Breast epithelium (tissue), 4 donors: ENCODE results near the gene GPR161. TPM values are rescaled to one million over a fixed set of nuclear protein-coding genes. Genes with fewer than 3 reads are reported as not detected.

Experiments used
- DNase-seq, 2 donors: peaks; one replicate each; pipeline ENCODE4 v3.0.0-alpha.2; 2019; ENCODE audit warnings: low spot score in 2 of 2
- H3K27ac ChIP-seq, 2 donors: fragments of 200-600 bp; sonication (generic) in 1 of 2; one replicate each; pipeline ENCODE4 v1.5.1; 2016 to 2019; ENCODE audit warnings: mild to moderate bottlenecking in 1 of 2
- H3K27me3 ChIP-seq, 2 donors: fragments of 200-600 bp; sonication (generic) in 1 of 2; one replicate each; pipeline versions ENCODE4 v1.5.1 to v1.6.0; 2017 to 2019; ENCODE audit warnings: control low read depth in 1 of 2, mild to moderate bottlenecking in 1 of 2
- H3K36me3 ChIP-seq: fragments of 200-600 bp; one replicate; pipeline ENCODE4 v1.5.1; 2019
- H3K4me1 ChIP-seq, 2 donors: fragments of 200-600 bp; sonication (generic); one replicate each; pipeline ENCODE4 v1.5.1; 2016 to 2019; ENCODE audit warnings: control low read depth in 1 of 2
- H3K4me3 ChIP-seq, 3 donors: fragments of 200-600 bp; sonication (generic); 1 replicate in 2 of 3; 2 replicates in 1 of 3; pipeline ENCODE4 v1.5.1; 2016 to 2019; ENCODE audit warnings: mild to moderate bottlenecking in 3 of 3, moderate library complexity in 2 of 3
- H3K9me3 ChIP-seq, 2 donors: fragments of 200-600 bp; sonication (generic) in 1 of 2; one replicate each; pipeline ENCODE4 v1.5.1; 2016 to 2019; ENCODE audit warnings: control low read depth in 1 of 2
- CTCF ChIP-seq, 3 donors: fragments of 450-650 bp; IDR thresholded peaks; one replicate each; pipeline ENCODE4 v1.5.1; 2016 to 2017; ENCODE audit warnings: antibody characterized with exemption in 3 of 3, mild to moderate bottlenecking in 3 of 3, moderate library complexity in 3 of 3
- POLR2A ChIP-seq: fragments of 450-650 bp; IDR thresholded peaks from one replicate; pipeline ENCODE4 v1.6.1; 2016; ENCODE audit warnings: antibody characterized with exemption, mild to moderate bottlenecking, moderate library complexity
- POLR2AphosphoS5 ChIP-seq, 3 donors: sonication (generic); formaldehyde crosslinking; IDR thresholded peaks; one replicate each; pipeline ENCODE4 v1.6.1; 2017; ENCODE audit warnings: antibody characterized with exemption in 3 of 3
- intact Hi-C: fragments of 100-400 bp; cut with DNase I; formaldehyde crosslinking; loops from one replicate; pipeline ENCODE4 v1.15.1; 2023; ENCODE audit warnings: low total_unique reads
- total RNA-seq, 3 donors: library from RNA; depleted of rRNA; stranded (reverse); fragments of >200 nt; gene quantifications; one replicate each; pipeline ENCODE4 v1.1.0, GENCODE V29; 2016

Gene GPR161
- total RNA-seq, 3 donors from 2014 or later = 2.8 to 5.6 (median 4.5) TPM

- no peaks in the 10 kb centered on the region for H3K27me3 ChIP-seq
- no peaks in the 10 kb centered on the region for H3K9me3 ChIP-seq
- TF ChIP-seq CTCF (IDR thresholded peaks at IDR 0.05) = no peak
- no peak for TF ChIP-seq POLR2A
- no peak for TF ChIP-seq POLR2AphosphoS5 (IDR thresholded peaks at IDR 0.05)
- no peaks in the 10 kb centered on the region for H3K36me3 ChIP-seq
- intact Hi-C loops = loop anchor here (5.0 kb wide), 1 partner anchor 112 kb away; no protein-coding TSS in a partner anchor
- no peaks in the 10 kb centered on the region for H3K4me1 ChIP-seq
- H3K27ac ChIP-seq = no peak overlapping the region
- no peak overlapping the region for H3K4me3 ChIP-seq
- no peak for DNase-seq
Observed at GRCh38 chr1:168134132-168134531, 2.6 kb downstream of the GPR161 start.

GRCh38 chr1:168129933-168130332, 6.8 kb downstream of the GPR161 start:
- no peaks in the 10 kb centered on the region for H3K4me1 ChIP-seq
- no peak for DNase-seq
- H3K9me3 ChIP-seq = no peaks in the 10 kb centered on the region
- H3K27me3 ChIP-seq = no peaks in the 10 kb centered on the region
- no peaks in the 10 kb centered on the region for H3K36me3 ChIP-seq
- H3K4me3 ChIP-seq = no peak overlapping the region
- no peak overlapping the region for H3K27ac ChIP-seq
- TF ChIP-seq CTCF (IDR thresholded peaks at IDR 0.05) = no peak
- no peak for TF ChIP-seq POLR2A
- TF ChIP-seq POLR2AphosphoS5 (IDR thresholded peaks at IDR 0.05) = no peak
- intact Hi-C loops = loop anchor here (5.0 kb wide), 1 partner anchor 108 kb away; no protein-coding TSS in a partner anchor

- no peak for TF ChIP-seq CTCF (IDR thresholded peaks at IDR 0.05)
- no peak overlapping the region for H3K4me3 ChIP-seq
- H3K4me1 ChIP-seq = no peaks in the 10 kb centered on the region
- DNase-seq = no peak
- intact Hi-C loops = no loop called here
- no peak overlapping the region for H3K27ac ChIP-seq
- H3K36me3 ChIP-seq = no peaks in the 10 kb centered on the region
- H3K9me3 ChIP-seq = no peaks in the 10 kb centered on the region
- H3K27me3 ChIP-seq = no peaks in the 10 kb centered on the region
Observed at GRCh38 chr1:168127503-168127902, 9.2 kb downstream of the GPR161 start.

GRCh38 chr1:168125051-168125450, 11.7 kb downstream of the GPR161 start:
- no peaks in the 10 kb centered on the region for H3K36me3 ChIP-seq
- H3K4me3 ChIP-seq = no peak overlapping the region
- H3K27ac ChIP-seq = no peak overlapping the region
- intact Hi-C loops = no loop called here
- TF ChIP-seq POLR2AphosphoS5 (IDR thresholded peaks at IDR 0.05) (no peak), CTCF (IDR thresholded peaks at IDR 0.05) (no peak), POLR2A (no peak)
- no peaks in the 10 kb centered on the region for H3K27me3 ChIP-seq
- no peaks in the 10 kb centered on the region for H3K4me1 ChIP-seq
- DNase-seq = no peak
- H3K9me3 ChIP-seq = no peaks in the 10 kb centered on the region

- TF ChIP-seq CTCF (IDR thresholded peaks at IDR 0.05) = no peak
- TF ChIP-seq POLR2AphosphoS5 (IDR thresholded peaks at IDR 0.05) = peak in 2 of 3 donors; percentile 29 to 68
- TF ChIP-seq POLR2A = no peak
- H3K27me3 ChIP-seq = no peaks in the 10 kb centered on the region
- H3K9me3 ChIP-seq = no peaks in the 10 kb centered on the region
- DNase-seq = peak in 1 of 2 donors; percentile 55
- intact Hi-C loops = loop anchor here (2.0 kb wide), 1 partner anchor 15 kb away; the partner anchor contains the start of gene GPR161
- no peaks in the 10 kb centered on the region for H3K36me3 ChIP-seq
- peak overlapping the region; percentile 54 to 70 for H3K27ac ChIP-seq
- no peak overlapping the region for H3K4me3 ChIP-seq
- H3K4me1 ChIP-seq = no peaks in the 10 kb centered on the region
Observed at GRCh38 chr1:168121401-168122011, 15.2 kb downstream of the GPR161 start.
